VCaP (cell line): ENCODE data around the gene ACTL10.
A peak's percentile ranks its signal among the peaks of the same experiment; 100 is the strongest.

Experiments
- H3K27ac ChIP-seq: fragments of 450-650 bp; 2 replicates; pipeline ENCODE4 v1.5.1; 2017
- TF ChIP-seq, protein P1 (sequence below): fragments of 450-650 bp; conservative IDR thresholded peaks from 2 replicates; pipeline ENCODE4 v1.5.1; 2017; ENCODE audit warnings: mild to moderate bottlenecking, moderate library complexity

The ACTL10 gene

GRCh38 chr20:33688938-33689424 lies 22.2 kb downstream of the ACTL10 start:
- peak overlapping the region; percentile 92 for H3K27ac ChIP-seq
- TF ChIP-seq, protein P1, sequence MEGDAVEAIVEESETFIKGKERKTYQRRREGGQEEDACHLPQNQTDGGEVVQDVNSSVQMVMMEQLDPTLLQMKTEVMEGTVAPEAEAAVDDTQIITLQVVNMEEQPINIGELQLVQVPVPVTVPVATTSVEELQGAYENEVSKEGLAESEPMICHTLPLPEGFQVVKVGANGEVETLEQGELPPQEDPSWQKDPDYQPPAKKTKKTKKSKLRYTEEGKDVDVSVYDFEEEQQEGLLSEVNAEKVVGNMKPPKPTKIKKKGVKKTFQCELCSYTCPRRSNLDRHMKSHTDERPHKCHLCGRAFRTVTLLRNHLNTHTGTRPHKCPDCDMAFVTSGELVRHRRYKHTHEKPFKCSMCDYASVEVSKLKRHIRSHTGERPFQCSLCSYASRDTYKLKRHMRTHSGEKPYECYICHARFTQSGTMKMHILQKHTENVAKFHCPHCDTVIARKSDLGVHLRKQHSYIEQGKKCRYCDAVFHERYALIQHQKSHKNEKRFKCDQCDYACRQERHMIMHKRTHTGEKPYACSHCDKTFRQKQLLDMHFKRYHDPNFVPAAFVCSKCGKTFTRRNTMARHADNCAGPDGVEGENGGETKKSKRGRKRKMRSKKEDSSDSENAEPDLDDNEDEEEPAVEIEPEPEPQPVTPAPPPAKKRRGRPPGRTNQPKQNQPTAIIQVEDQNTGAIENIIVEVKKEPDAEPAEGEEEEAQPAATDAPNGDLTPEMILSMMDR: no peak

GRCh38 chr20:33689493-33689892 lies 22.8 kb downstream of the ACTL10 start:
- peak overlapping the region; percentile 92 for H3K27ac ChIP-seq
- TF ChIP-seq, protein P1: no peak

DNA sequence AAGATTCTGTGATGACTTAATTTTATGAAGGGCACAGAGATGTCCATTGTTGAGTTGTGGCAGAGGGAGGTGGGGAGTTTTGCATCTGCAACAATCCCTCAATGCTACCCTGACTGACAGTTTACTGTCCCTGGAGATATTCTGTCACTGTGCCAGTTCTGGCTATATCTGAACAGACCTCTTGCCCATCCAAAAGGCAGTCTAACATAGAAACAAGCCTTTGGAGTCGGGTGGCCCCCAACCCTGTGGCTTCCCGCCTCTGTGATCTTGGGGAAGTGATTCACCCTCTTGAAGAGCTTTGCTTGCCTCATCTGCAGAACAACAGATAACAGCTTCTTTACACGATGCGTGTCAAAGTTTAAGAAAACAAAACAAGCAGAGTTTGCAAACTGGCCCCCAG lies 23.2 kb downstream of the ACTL10 start:
- TF ChIP-seq, protein P1: no peak
- peak overlapping the region; percentile 92 for H3K27ac ChIP-seq

DNA sequence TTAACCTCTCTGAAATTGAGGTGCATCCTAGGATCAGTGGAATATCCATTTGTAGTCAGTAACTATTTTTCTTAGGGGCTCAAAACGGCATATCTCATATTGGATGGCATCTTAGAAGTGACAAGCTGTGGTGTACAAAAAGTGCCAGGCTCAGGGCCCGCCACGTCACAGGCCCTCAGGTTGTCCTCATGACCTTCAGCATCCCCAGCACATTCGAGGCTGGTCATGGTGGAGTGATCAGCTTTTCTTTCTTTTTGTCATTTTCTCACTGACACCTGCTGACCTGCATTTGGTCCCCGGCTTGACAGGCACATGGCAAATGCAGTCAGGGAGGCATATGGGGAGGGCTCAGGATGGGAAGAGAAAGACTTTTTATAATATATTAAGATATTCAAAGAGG lies 26.5 kb downstream of the ACTL10 start:
- TF ChIP-seq, protein P1: no peak
- no peak overlapping the region for H3K27ac ChIP-seq

- TF ChIP-seq, protein P1: no peak
- H3K27ac ChIP-seq: no peak overlapping the region
Measured at GRCh38 chr20:33693741-33694638, 27.2 kb downstream of the ACTL10 start.

DNA sequence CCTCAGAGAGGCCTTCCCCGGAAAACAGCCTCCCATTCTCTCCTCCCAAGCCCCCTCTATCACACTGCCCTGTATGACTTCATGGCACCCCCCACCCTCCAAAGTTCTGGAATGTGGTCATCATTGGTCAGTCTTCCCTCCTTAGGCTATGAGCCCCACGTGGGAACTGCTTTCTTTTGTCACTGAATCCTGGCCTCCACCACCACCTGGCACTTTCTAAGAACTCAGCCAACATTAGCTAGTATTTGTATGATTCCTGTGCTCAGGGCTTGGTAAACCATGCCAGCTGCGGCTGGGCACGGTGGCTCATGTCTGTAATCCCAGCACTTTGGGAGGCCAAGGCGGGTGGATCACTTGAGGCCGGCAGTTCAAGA lies 27.9 kb downstream of the ACTL10 start:
- TF ChIP-seq, protein P1: no peak
- no peak overlapping the region for H3K27ac ChIP-seq

GRCh38 chr20:33696448-33696847 lies 29.7 kb downstream of the ACTL10 start:
- TF ChIP-seq, protein P1: no peak

More at GRCh38 chr20:33696448-33696847, 29.7 kb downstream of the ACTL10 start:
- H3K27ac ChIP-seq: no peak overlapping the region
